Heart right ventricle (tissue), 16 donors: ENCODE data around the gene TLR1. TPM values are rescaled to one million over a fixed set of nuclear protein-coding genes. Genes with fewer than 3 reads are reported as not detected.

ENCODE experiments used
- ATAC-seq, 8 donors: fragments of 200-7000 bp; cut with Tn5 transposase; one replicate each; pipeline ENCODE4 v1.9.1; 2020; ENCODE audit warnings: mild to moderate bottlenecking in 8 of 8, moderate library complexity in 8 of 8, moderate number of reproducible peaks in 1 of 8
- DNase-seq, 2 donors: peaks; one replicate each; pipeline ENCODE4 v3.0.0-alpha.2; 2020
- H3K27ac ChIP-seq, 10 donors: fragments of 200-600 bp; sonication (generic) in 2 of 10; one replicate each; pipeline versions ENCODE4 v1.5.0 to v1.8.0; 2020 to 2022; ENCODE audit warnings: mild to moderate bottlenecking in 3 of 10
- H3K27me3 ChIP-seq, 7 donors: fragments of 200-600 bp; one replicate each; pipeline ENCODE4 v1.8.0; 2021 to 2022; ENCODE audit warnings: mild to moderate bottlenecking in 2 of 7
- H3K36me3 ChIP-seq, 9 donors: fragments of 200-600 bp; sonication (generic) in 1 of 9; one replicate each; pipeline versions ENCODE4 v1.5.0 to v1.8.0; 2020 to 2022; ENCODE audit warnings: mild to moderate bottlenecking in 2 of 9
- H3K4me1 ChIP-seq, 9 donors: fragments of 200-600 bp; sonication (generic) in 1 of 9; one replicate each; pipeline versions ENCODE4 v1.5.0 to v1.8.0; 2020 to 2022; ENCODE audit warnings: mild to moderate bottlenecking in 4 of 9
- H3K4me3 ChIP-seq, 10 donors: fragments of 200-600 bp; sonication (generic) in 2 of 10; one replicate each; pipeline versions ENCODE4 v1.5.0 to v1.8.0; 2020 to 2022; ENCODE audit warnings: mild to moderate bottlenecking in 7 of 10, moderate library complexity in 2 of 10
- H3K9me3 ChIP-seq, 11 donors: fragments of 200-600 bp in 10 of 11; sonication (generic) in 2 of 11; one replicate each; pipeline versions ENCODE4 v1.5.0 to v1.8.0; 2013 to 2022; ENCODE audit warnings: mild to moderate bottlenecking in 2 of 11, control low read depth in 1 of 11, moderate library complexity in 1 of 11
- CTCF ChIP-seq, 9 donors: fragments of 200-600 bp; sonication (generic) in 2 of 9; IDR thresholded peaks; one replicate each; pipeline versions ENCODE4 v1.5.0 to v1.8.0; 2021 to 2022; ENCODE audit warnings: antibody characterized with exemption in 9 of 9, mild to moderate bottlenecking in 5 of 9, moderate library complexity in 1 of 9
- WGBS, 2 donors: extraction: QIAGEN DNeasy Blood & Tissue Kit; methylation state at CpG; one replicate each; pipeline ENCODE4 v1.1.7; 2013; ENCODE audit warnings: inconsistent platforms in 1 of 2; 5-methylcytosine and 5-hydroxymethylcytosine counted together
- intact Hi-C, 10 donors: fragments of 100-400 bp; cut with DNase I; formaldehyde crosslinking; loops; one replicate each; pipeline versions ENCODE4 v1.11.1 to v1.14.2; 2022
- polyA plus RNA-seq, 2 donors: library from polyadenylated mRNA; stranded (reverse); fragments of 200-250 nt; gene quantifications; one replicate each; pipeline ENCODE4 v1.2.3, GENCODE V29; 2013
- total RNA-seq, 10 donors: library from RNA; stranded (reverse); fragmentation: NEBNext Ultra II Directional in 3 of 10; extraction: Animal tissue kit (Norgen Biotek cat#: 25700) in 3 of 10; gene quantifications; one replicate each; pipeline versions ENCODE4 v1.2.1 to v1.2.4, GENCODE V29; 2021 to 2023
- donor health status: Arrhythmogenic right ventricular cardiomyopathy.
- donor health status: ischemic (EF 13 %, LVEDD 7.1; RV severe dilation, severe dysfunction).
- donor health status: healthy with polysubstance abuse.
- donor health status: DM: no; HTN: yes; CAD: no.
- donor health status: DM: no; HTN: no; CAD: no.
- donor health status: ischemic (EF 25% LVEDD 6.9; RV normal size, moderate dysfunction).
- donor health status: ischemic (EF 25% LVEDD 5.7; RV mildly dilated, moderate dysfunction).
- donor health status: healthy.
- donor health status: DM: yes; HTN: yes; CAD: no.
- donor health status: Ischemic cardiomyopathy.
- donor health status: ischemic (EF 35%, LVEDD 5.7; RV mildly dilated, moderate dysfunction).
- donor health status: nonischemic (EF 11% LVEDD 7.7; RV severe dilation, severe dysfunction).
- donor health status: DM: yes; HTN: yes; CAD: no.
- donor health status: PGD.
- donor health status: ischemic (EF 29% LVEDD 5.4; RV normal size, mild dysfunction).
- donor health status: nonischemic (EF 23%, LVEDD 6.1; RV moderate dilation, normal function).

TLR1 gene
- total and polyA plus RNA-seq, 12 donors = 0.49 to 14.0 (median 2.8) TPM

- Histone ChIP-seq H3K9me3 (peaks cover 0 to 8% (median 0%) of the 10 kb centered on the region in 11 donors), H3K4me1 (peaks cover 0 to 46% (median 13%) of the 10 kb centered on the region in 9 donors), H3K36me3 (peaks cover 0 to 22% (median 0%) of the 10 kb centered on the region in 9 donors), H3K27ac (peak overlapping the region in 9 of 10 donors; percentile 1 to 90 (median 65)), H3K27me3 (no peaks in the 10 kb centered on the region), H3K4me3 (peak overlapping the region in 7 of 10 donors; percentile 6 to 54 (median 40))
- ATAC-seq (peak; percentile 50 to 89 (median 80)), DNase-seq (peak in 1 of 2 donors; percentile 36)
- intact Hi-C loops = loop anchor here in 2 of 10 donors (2.0 to 10.0 kb wide), 2 partner anchors 47 to 49 kb away; partner anchors contain the start of gene TLR6 (in 1 of the 2)
- TF ChIP-seq CTCF (IDR thresholded peaks at IDR 0.05) = no peak
- WGBS, 2 donors = 33% methylated on average over 5 of the region's 5 CpGs
These were observed 1.0 kb upstream of the TLR1 start for GRCh38 chr4:38805530-38806145.

GRCh38 chr4:38803833-38804653 lies 548 bp downstream of the TLR1 start:
- Histone ChIP-seq H3K27ac (peak overlapping the region; percentile 4 to 90 (median 62)), H3K9me3 (peaks cover 0 to 8% (median 0%) of the 10 kb centered on the region in 11 donors), H3K27me3 (no peaks in the 10 kb centered on the region), H3K36me3 (peaks cover 0 to 38% (median 11%) of the 10 kb centered on the region in 9 donors), H3K4me3 (peak overlapping the region in 9 of 10 donors; percentile 4 to 54 (median 40)), H3K4me1 (peaks cover 0 to 52% (median 13%) of the 10 kb centered on the region in 9 donors)
- DNase-seq (no peak), ATAC-seq (peak in 3 of 8 donors; percentile 25 to 36 (median 28))
- intact Hi-C loops = loop anchor here in 3 of 10 donors (2.0 to 10.0 kb wide), 3 partner anchors 45 to 51 kb away; partner anchors contain the start of gene TLR6 (in 1 of the 3)
- TF ChIP-seq CTCF (IDR thresholded peaks at IDR 0.05) = no peak
- WGBS, 2 donors = 59 to 60% methylated on average over 6 of the region's 6 CpGs

GRCh38 chr4:38802561-38803355 lies 1.8 kb downstream of the TLR1 start:
- no peak for TF ChIP-seq CTCF (IDR thresholded peaks at IDR 0.05)
- peak overlapping the region in 6 of 10 donors; percentile 12 to 54 (median 42) for H3K4me3 ChIP-seq

More at GRCh38 chr4:38802561-38803355, 1.8 kb downstream of the TLR1 start:
- Histone ChIP-seq H3K9me3 (peaks cover 0 to 16% (median 0%) of the 10 kb centered on the region in 11 donors), H3K27me3 (no peaks in the 10 kb centered on the region), H3K36me3 (peaks cover 0 to 51% (median 18%) of the 10 kb centered on the region in 9 donors), H3K27ac (peak overlapping the region in 2 of 10 donors; percentile 15 to 90), H3K4me1 (peaks cover 0 to 52% (median 13%) of the 10 kb centered on the region in 9 donors)
- intact Hi-C loops = loop anchor here in 2 of 10 donors (5.0 to 10.0 kb wide), 2 partner anchors 45 to 52 kb away; partner anchors contain the start of gene TLR6 (in 1 of the 2)
- 95 to 96% methylated on average over 15 of the region's 15 CpGs for WGBS, 2 donors
- no peak for DNase-seq
- ATAC-seq = no peak
